ENCODE data around the gene SCAP. TPM values are rescaled to one million over a fixed set of nuclear protein-coding genes. Genes with fewer than 3 reads are reported as not detected.

SCAP gene
- total RNA-seq, 1 donor from 2014 or later, result 76.4 TPM

DNA sequence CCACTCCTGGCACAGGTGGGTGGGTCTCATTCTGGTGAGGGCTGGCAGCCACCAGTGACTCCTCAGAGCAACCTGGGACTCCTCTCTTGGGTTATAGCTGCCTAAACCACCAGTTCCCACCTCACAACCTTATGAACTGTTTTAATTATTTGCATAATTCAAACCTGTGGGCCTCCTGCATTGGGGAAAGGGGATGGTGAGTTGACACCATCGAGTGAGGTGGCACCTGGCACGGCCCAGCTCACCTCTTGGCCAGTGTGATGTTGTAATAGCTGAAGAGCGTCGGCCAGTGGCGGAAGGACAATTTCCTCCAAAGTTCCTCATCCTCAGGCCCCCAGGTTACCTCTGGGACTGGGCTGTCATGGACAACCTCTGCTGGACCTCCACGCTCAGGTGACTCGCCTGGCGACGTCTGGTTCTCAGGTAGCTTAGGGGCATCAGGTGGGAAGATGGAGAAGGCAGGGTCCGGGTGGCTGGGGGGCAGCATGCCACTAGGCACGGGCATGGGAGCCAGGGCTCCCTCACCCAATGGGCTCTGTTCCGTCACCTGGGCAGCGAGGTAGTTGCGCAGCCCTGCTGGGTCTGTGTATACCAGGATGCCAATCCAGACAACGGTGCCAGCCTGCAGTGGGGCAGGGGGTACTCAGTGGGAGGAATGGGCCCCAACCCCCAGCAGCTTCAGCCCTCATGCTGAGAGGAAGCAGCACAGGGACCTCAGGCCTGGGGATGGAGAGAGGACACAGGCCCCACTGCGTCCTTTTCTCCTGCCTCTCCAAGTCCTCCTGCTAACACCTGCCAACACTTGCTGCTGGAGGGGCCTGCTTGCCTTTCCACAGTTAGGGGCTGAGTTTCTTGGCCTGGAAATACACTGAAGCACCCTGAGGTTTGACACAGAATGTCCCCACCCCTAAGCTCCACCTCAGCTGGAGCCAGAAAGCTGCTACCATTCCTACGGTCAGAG, 56.4 kb downstream of the SCAP start:
- H3K9me3 Mint-ChIP-seq (ENCODE audit: unreplicated experiment), result no peaks in the 10 kb centered on the region
- H3K27me3 Mint-ChIP-seq (ENCODE audit: unreplicated experiment), result no peaks in the 10 kb centered on the region
- TF ChIP-seq, protein P1, sequence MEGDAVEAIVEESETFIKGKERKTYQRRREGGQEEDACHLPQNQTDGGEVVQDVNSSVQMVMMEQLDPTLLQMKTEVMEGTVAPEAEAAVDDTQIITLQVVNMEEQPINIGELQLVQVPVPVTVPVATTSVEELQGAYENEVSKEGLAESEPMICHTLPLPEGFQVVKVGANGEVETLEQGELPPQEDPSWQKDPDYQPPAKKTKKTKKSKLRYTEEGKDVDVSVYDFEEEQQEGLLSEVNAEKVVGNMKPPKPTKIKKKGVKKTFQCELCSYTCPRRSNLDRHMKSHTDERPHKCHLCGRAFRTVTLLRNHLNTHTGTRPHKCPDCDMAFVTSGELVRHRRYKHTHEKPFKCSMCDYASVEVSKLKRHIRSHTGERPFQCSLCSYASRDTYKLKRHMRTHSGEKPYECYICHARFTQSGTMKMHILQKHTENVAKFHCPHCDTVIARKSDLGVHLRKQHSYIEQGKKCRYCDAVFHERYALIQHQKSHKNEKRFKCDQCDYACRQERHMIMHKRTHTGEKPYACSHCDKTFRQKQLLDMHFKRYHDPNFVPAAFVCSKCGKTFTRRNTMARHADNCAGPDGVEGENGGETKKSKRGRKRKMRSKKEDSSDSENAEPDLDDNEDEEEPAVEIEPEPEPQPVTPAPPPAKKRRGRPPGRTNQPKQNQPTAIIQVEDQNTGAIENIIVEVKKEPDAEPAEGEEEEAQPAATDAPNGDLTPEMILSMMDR (IDR thresholded peaks at IDR 0.05), result no peak
- no peak for DNase-seq (ENCODE audit: extremely low spot score, unreplicated experiment)
- no peak overlapping the region for H3K27ac Mint-ChIP-seq (ENCODE audit: unreplicated experiment)
- H3K4me1 Mint-ChIP-seq (ENCODE audit: unreplicated experiment), result peaks cover 8% of the 10 kb centered on the region
- no peak overlapping the region for H3K4me3 Mint-ChIP-seq (ENCODE audit: unreplicated experiment)
- peaks cover 12% of the 10 kb centered on the region for H3K36me3 Mint-ChIP-seq (ENCODE audit: unreplicated experiment)

DNA sequence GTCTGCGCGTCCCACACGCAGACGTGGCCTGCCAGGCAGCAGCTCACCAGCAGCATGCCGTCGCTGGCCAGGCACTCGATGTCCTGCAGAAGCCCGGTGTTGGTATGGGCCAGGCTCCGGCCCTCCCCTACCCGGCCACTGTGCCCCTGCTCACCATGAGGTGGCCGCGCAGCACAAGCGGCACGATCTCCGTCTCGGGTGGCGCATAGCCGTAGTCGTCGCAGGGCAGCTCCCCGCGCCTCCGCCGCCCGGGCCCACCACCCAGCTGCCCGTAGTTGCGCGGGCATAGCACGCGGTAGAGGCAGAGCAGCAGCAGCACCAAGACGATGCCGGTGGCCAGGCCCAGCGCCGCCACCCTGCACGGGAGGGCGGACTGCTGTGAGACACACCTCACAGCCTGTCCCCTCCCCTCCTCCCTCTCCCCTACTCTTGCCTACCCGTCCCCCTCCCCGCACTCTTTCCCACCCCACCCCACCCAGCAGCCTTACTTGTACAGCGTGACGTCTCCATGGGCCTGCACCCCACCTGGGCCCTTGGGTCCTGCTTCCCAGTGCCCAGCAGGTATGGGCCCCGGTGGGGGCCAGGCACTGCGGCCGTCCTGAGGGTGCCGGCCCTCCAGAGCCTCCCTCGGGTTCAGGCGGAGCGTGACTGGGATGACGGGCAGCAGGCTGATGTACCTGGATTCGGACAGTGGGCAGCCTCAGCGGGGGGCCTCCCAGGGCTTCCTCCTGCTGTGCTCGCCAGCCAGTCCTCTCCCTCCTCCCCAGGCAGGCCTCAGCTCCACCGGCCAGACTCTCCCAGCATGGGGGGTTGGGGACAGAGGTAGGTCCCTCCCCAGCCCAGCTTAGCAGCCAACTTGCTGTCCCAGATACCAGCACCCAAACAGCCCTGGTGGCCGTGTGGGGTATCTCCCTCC, 57.3 kb downstream of the SCAP start:
- TF ChIP-seq, protein P1 (IDR thresholded peaks at IDR 0.05), result no peak
- no peaks in the 10 kb centered on the region for H3K27me3 Mint-ChIP-seq (ENCODE audit: unreplicated experiment)
- no peaks in the 10 kb centered on the region for H3K9me3 Mint-ChIP-seq (ENCODE audit: unreplicated experiment)
- H3K27ac Mint-ChIP-seq (ENCODE audit: unreplicated experiment), result no peak overlapping the region
- H3K36me3 Mint-ChIP-seq (ENCODE audit: unreplicated experiment), result peaks cover 13% of the 10 kb centered on the region
- H3K4me3 Mint-ChIP-seq (ENCODE audit: unreplicated experiment), result no peak overlapping the region
- DNase-seq (ENCODE audit: extremely low spot score, unreplicated experiment), result no peak
- peaks cover 8% of the 10 kb centered on the region for H3K4me1 Mint-ChIP-seq (ENCODE audit: unreplicated experiment)

DNA sequence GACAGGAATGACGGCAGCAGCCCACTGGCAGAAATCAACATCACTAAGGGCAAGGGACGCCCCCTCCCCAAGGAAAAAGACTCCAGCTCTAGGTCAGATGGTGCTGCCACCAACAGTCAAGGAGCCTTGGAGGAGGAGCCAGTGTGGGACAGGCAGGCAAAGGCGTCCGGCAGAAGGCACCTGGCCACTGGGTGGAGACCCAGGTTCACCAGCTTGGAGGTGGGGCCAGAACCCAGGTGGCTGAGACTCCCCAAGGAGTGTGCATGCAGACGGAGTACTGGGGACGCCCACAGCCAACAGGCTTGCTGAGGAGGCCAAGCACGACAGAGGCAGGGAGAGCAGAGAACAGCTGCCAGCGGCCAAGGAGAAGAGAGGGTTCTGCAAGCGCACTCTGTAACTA, 59.7 kb downstream of the SCAP start:
- H3K4me1 Mint-ChIP-seq (ENCODE audit: unreplicated experiment), result peaks cover 1% of the 10 kb centered on the region
- H3K4me3 Mint-ChIP-seq (ENCODE audit: unreplicated experiment), result no peak overlapping the region
- TF ChIP-seq, protein P1 (IDR thresholded peaks at IDR 0.05), result no peak
- DNase-seq (ENCODE audit: extremely low spot score, unreplicated experiment), result no peak
- peaks cover 18% of the 10 kb centered on the region for H3K36me3 Mint-ChIP-seq (ENCODE audit: unreplicated experiment)
- H3K27ac Mint-ChIP-seq (ENCODE audit: unreplicated experiment), result no peak overlapping the region
- no peaks in the 10 kb centered on the region for H3K27me3 Mint-ChIP-seq (ENCODE audit: unreplicated experiment)
- no peaks in the 10 kb centered on the region for H3K9me3 Mint-ChIP-seq (ENCODE audit: unreplicated experiment)

DNA sequence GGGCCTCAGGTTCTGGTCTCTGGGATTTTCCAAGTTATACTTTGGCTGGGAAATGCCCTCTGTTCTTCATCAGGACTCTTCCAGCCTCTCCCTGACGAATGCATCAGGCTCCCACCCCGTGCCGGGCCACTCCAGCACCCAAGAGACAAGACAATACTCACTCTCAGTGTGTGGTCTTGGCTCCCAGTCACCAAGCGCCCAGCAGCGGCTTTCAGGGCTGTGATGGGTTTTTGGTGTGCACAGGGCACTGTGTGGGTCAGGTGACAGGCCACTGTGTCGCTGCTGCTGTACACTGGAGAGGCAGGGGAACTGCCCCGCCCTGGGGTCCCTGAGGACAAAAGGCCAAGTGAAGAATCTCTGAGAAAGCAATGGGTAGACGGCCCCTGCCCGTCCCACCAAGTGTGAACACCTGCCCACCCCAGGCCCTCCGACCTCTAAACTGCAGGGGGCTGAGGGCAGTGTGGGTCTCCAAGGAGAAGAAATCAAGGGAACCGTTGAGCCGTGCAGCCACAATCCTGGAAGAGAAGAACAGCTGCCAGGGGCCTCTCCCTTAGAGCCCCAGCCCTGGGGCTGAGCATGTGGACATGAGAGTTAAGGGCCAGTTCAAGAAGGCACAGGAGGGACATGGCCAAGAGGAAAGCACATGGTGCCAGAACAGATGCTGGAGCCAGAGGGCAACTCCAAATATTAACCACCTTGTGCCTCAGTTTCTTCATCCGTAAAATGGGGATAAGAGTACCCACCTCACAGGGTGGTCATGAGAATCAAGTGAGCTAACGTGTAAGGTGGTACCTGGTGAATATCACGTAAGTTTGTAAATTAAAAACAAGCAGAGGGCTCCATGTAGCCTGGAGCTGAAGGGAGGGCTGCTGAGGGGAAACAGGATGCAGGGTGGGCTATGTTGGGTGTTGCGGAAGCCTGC, 60.8 kb downstream of the SCAP start:
- TF ChIP-seq, protein P1 (IDR thresholded peaks at IDR 0.05), result no peak
- Mint-ChIP-seq H3K27me3 (ENCODE audit: unreplicated experiment) (no peaks in the 10 kb centered on the region), H3K27ac (ENCODE audit: unreplicated experiment) (no peak overlapping the region), H3K9me3 (ENCODE audit: unreplicated experiment) (no peaks in the 10 kb centered on the region), H3K4me1 (ENCODE audit: unreplicated experiment) (no peaks in the 10 kb centered on the region), H3K36me3 (ENCODE audit: unreplicated experiment) (peaks cover 17% of the 10 kb centered on the region), H3K4me3 (ENCODE audit: unreplicated experiment) (no peak overlapping the region)
- no peak for DNase-seq (ENCODE audit: extremely low spot score, unreplicated experiment)

Measured in osteocyte (in vitro differentiated cells).